ENCODE results near the gene BRCA2.

- TF ChIP-seq CTCF (IDR thresholded peaks at IDR 0.05) = no peak
- TF ChIP-seq EZH2 (IDR thresholded peaks at IDR 0.05; ENCODE audit: borderline replicate concordance, insufficient read depth, low read depth, low read length, poor library complexity, severe bottlenecking) = no peak
Observed at GRCh38 chr13:32383836-32384618, 68.7 kb downstream of the BRCA2 start.

All from B cell (primary cell).